Testis (tissue), 3 donors: ENCODE data around the gene GLOD5. TPM values are rescaled to one million over a fixed set of nuclear protein-coding genes. Genes with fewer than 3 reads are reported as not detected.

ENCODE experiments used
- DNase-seq: peaks from one replicate; pipeline ENCODE4 v3.0.0-alpha.2; 2019
- H3K27ac ChIP-seq, 2 donors: fragments of 200-600 bp; sonication (generic); one replicate each; pipeline ENCODE4 v1.5.1; 2019
- H3K27me3 ChIP-seq: fragments of 200-600 bp; sonication (generic); one replicate; pipeline ENCODE4 v1.5.1; 2019
- H3K36me3 ChIP-seq: fragments of 200-600 bp; sonication (generic); one replicate; pipeline ENCODE4 v1.5.1; 2017; ENCODE audit warnings: low read depth; ENCODE audit errors: missing control alignments
- H3K4me1 ChIP-seq: fragments of 200-600 bp; sonication (generic); one replicate; pipeline ENCODE4 v1.5.1; 2019
- H3K4me3 ChIP-seq, 2 donors: fragments of 200-600 bp; sonication (generic); one replicate each; pipeline ENCODE4 v1.5.1; 2017 to 2019
- H3K9me3 ChIP-seq: fragments of 200-600 bp; sonication (generic); one replicate; pipeline ENCODE4 v1.5.1; 2017
- CTCF ChIP-seq, 3 experiments: fragments of 450-650 bp in 2 of 3; fragments of 200-600 bp in 1 of 3; sonication (generic) in 1 of 3; IDR thresholded peaks; one replicate each; pipeline ENCODE4 v1.5.1; 2016 to 2019; ENCODE audit warnings: antibody characterized with exemption in 3 of 3, mild to moderate bottlenecking in 2 of 3, moderate library complexity in 1 of 3
- POLR2A ChIP-seq: fragments of 450-650 bp; IDR thresholded peaks from one replicate; pipeline ENCODE4 v1.6.1; 2017; ENCODE audit warnings: antibody characterized with exemption, mild to moderate bottlenecking, moderate library complexity
- WGBS, 2 donors: methylation state at CpG; one replicate each; pipeline ENCODE4 v1.1.5; 2018; 5-methylcytosine and 5-hydroxymethylcytosine counted together
- intact Hi-C: fragments of 100-400 bp; cut with DNase I; formaldehyde crosslinking; loops from one replicate; pipeline ENCODE4 v1.15.1; 2023; ENCODE audit warnings: low total_unique reads
- polyA plus RNA-seq: library from polyadenylated mRNA; stranded (reverse); fragments of 350-450 nt; fragmentation: Illumina TruSeq; extraction: RNeasy Lipid Tissue Mini Kit (QIAGEN cat#74804); gene quantifications from one replicate; pipeline ENCODE4 v1.2.3, GENCODE V29; 2014; ENCODE audit warnings: low read depth, low replicate concordance; ENCODE audit not compliant: insufficient read depth
- total RNA-seq, 2 donors: library from RNA; depleted of rRNA; stranded (reverse); fragments of >200 nt; gene quantifications; one replicate each; pipeline ENCODE4 v1.2.3, GENCODE V29; 2016

The GLOD5 gene
- total and polyA plus RNA-seq, 3 donors from 2014 or later, result 0.83 TPM; not detected in 2

GRCh38 chrX:48785540-48786214 lies 24.1 kb downstream of the GLOD5 start:
- Histone ChIP-seq H3K4me1 (no peaks in the 10 kb centered on the region), H3K36me3 (no peaks in the 10 kb centered on the region), H3K27me3 (no peaks in the 10 kb centered on the region), H3K27ac (no peak overlapping the region), H3K4me3 (no peak overlapping the region), H3K9me3 (no peaks in the 10 kb centered on the region)
- no peak for TF ChIP-seq POLR2A
- no peak for TF ChIP-seq CTCF (IDR thresholded peaks at IDR 0.05)
- intact Hi-C loops, result no loop called here
- 82 to 91% methylated on average over 8 to 16 of the region's 16 CpGs for WGBS, 2 donors
- no peak for DNase-seq

GRCh38 chrX:48786341-48786800 lies 24.8 kb downstream of the GLOD5 start, which contains the start of gene GATA1:
GATA1 (plus strand) TSS chrX:48786590; CDS start chrX:48791110, 4,520 bp downstream.
- intact Hi-C loops, result no loop called here
- DNase-seq, result no peak
- Histone ChIP-seq H3K27ac (no peak within 1 kb of the TSS), H3K36me3 (no peaks in the 10 kb centered on the region), H3K4me1 (no peaks in the 10 kb centered on the region), H3K9me3 (no peaks in the 10 kb centered on the region), H3K4me3 (no peak within 1 kb of the TSS), H3K27me3 (no peaks in the 10 kb centered on the region)
- TF ChIP-seq CTCF (IDR thresholded peaks at IDR 0.05) (no peak), POLR2A (no peak)
- WGBS, 2 donors, result 94% methylated on average over 3 of the region's 7 CpGs; no CpG with 5 or more reads in 1 of the 2 donors

DNA sequence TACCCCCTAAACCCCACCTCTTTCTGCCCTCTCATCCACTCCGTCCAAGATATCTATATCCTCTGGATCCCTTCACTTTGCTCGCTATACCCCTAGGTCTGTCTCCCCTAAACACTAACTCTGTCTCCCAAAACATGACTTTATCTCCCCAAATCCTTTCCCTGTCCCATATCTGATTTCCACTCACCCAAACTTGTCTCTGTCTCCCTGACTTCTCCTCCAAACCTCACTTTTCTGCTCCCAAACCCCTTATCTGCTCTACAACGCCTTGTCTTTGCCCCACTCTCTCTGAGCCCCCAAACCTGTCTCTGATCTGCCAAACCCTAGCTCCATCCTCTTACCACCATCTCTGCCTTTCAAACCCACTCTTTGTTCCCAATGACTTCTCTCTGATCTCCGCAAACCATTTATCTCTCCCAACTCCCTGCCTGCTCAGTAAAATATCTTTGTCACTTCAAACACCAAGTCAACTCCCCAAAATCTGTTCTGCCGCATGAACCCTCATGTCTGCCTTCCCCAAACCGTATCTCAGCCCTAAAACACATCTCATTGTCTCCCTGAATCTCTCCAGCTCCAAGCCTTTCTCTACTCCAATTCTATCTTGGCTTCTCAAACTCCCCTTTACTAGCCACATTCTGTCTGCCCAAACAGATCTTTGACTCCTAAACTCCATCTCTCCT lies 25.4 kb downstream of the GLOD5 start:
- no peak for DNase-seq
- 73 to 88% methylated on average over 6 of the region's 6 CpGs for WGBS, 2 donors
- no peaks in the 10 kb centered on the region for H3K4me1 ChIP-seq
- no peaks in the 10 kb centered on the region for H3K9me3 ChIP-seq
- no peak overlapping the region for H3K4me3 ChIP-seq
- no peaks in the 10 kb centered on the region for H3K36me3 ChIP-seq
- no peak overlapping the region for H3K27ac ChIP-seq
- no peak for TF ChIP-seq CTCF (IDR thresholded peaks at IDR 0.05)
- intact Hi-C loops, result no loop called here
- no peaks in the 10 kb centered on the region for H3K27me3 ChIP-seq

- Histone ChIP-seq H3K4me3 (no peak overlapping the region), H3K27ac (no peak overlapping the region), H3K9me3 (no peaks in the 10 kb centered on the region), H3K27me3 (no peaks in the 10 kb centered on the region), H3K4me1 (no peaks in the 10 kb centered on the region), H3K36me3 (no peaks in the 10 kb centered on the region)
- 60 to 62% methylated on average over 11 to 12 of the region's 17 CpGs for WGBS, 2 donors
- no peak for DNase-seq
- intact Hi-C loops, result no loop called here
- TF ChIP-seq CTCF (IDR thresholded peaks at IDR 0.05) (no peak), POLR2A (no peak)
These were observed 26.2 kb downstream of the GLOD5 start for GRCh38 chrX:48787505-48788443.
